ENCODE results near the gene RNF144B.

GRCh38 chr6:18427296-18427695 lies 40.1 kb downstream of the RNF144B start:
- TF ChIP-seq MYB (IDR thresholded peaks at IDR 0.05; ENCODE audit: borderline replicate concordance, low read depth, low read length): no peak
- TF ChIP-seq CTCF (IDR thresholded peaks at IDR 0.05 in 2 of 3, conservative IDR thresholded peaks at IDR 0.05 in 1 of 3; ENCODE audit: control insufficient read depth in 2 of 3, extremely low read depth in 1 of 3, insufficient read depth in 1 of 3, low read depth in 3 of 3, low read length in 3 of 3): no peak
- no peak for TF ChIP-seq ZNF207 (IDR thresholded peaks at IDR 0.05; ENCODE audit: borderline replicate concordance)
- TF ChIP-seq SP1 (IDR thresholded peaks at IDR 0.05; ENCODE audit: low read depth, low read length): no peak
- no peak for TF ChIP-seq MAX (IDR thresholded peaks at IDR 0.05; ENCODE audit: low read depth, low read length)
- no peak for TF ChIP-seq CBFB (IDR thresholded peaks at IDR 0.05; ENCODE audit: low read depth)
- TF ChIP-seq RBBP5 (conservative IDR thresholded peaks at IDR 0.05): no peak
- no peak for TF ChIP-seq POLR2A (IDR thresholded peaks at IDR 0.05; ENCODE audit: low read depth, low read length)
- no peak for TF ChIP-seq EGR1 (IDR thresholded peaks at IDR 0.05; ENCODE audit: borderline replicate concordance in 1 of 2, low read depth in 2 of 2, low read length in 2 of 2)
- TF ChIP-seq ATF7 (IDR thresholded peaks at IDR 0.05; ENCODE audit: low read depth): no peak
- no peak for TF ChIP-seq E4F1 (IDR thresholded peaks at IDR 0.05; ENCODE audit: borderline replicate concordance, partially characterized antibody)
- no peak for TF ChIP-seq EZH2 (IDR thresholded peaks at IDR 0.05; ENCODE audit: borderline replicate concordance, control insufficient read depth, low read depth, low read length)
- no peak for TF ChIP-seq ETV6 (conservative IDR thresholded peaks at IDR 0.05 in 1 of 2, IDR thresholded peaks at IDR 0.05 in 1 of 2; ENCODE audit: borderline replicate concordance in 1 of 2, low read depth in 1 of 2)
- no peak for TF ChIP-seq HDAC2 (IDR thresholded peaks at IDR 0.05)
